A549 (cell line): ENCODE data around the gene KRTAP3-3. TPM values are rescaled to one million over a fixed set of nuclear protein-coding genes. Genes with fewer than 3 reads are reported as not detected.
A peak's percentile ranks its signal among the peaks of the same experiment; 100 is the strongest.
"Not testable (repeated sequence)": the region's sequence is repeated elsewhere in the genome, so short reads cannot be mapped to it uniquely, and the experiment has no call there.

Experiments used
- ATAC-seq, 2 experiments: fragments of 200-7000 bp in 1 of 2; fragments of >200 bp in 1 of 2; cut with Nextera tagmentation in 1 of 2; cut with Tn5 transposase in 1 of 2; 3 replicates each; pipeline versions ENCODE4 v1.8.0 to v1.9.1; 2018 to 2020; ENCODE audit warnings: mild to moderate bottlenecking in 1 of 2, moderate library complexity in 1 of 2
- CTCF ChIA-PET: fragments of 300-600 bp; sonication (Branson Sonifier 250); formaldehyde crosslinking; extraction: SDS; loops from one replicate; lab custom pipeline; 2021; ENCODE audit warnings: antibody characterized with exemption, inconsistent platforms; lab: Yijun Ruan, JAX
- POLR2A ChIA-PET: fragments of 350-600 bp; formaldehyde crosslinking; extraction: SDS; loops from one replicate; lab custom pipeline; 2021; ENCODE audit warnings: antibody characterized with exemption, inconsistent platforms; lab: Yijun Ruan, JAX
- DNase-seq, 2 experiments: peaks; one replicate each; pipeline versions ENCODE4 v3.0.0 to v3.0.0-alpha.2; 2011 to 2016; ENCODE audit warnings: low read depth in 1 of 2, low spot score in 1 of 2
- FAIRE-seq: peaks from 2 replicates; lab custom pipeline; 2011; peaks lifted over from hg19 to GRCh38; lab: Jason Lieb, UNC
- H3K27ac ChIP-seq, 2 experiments: fragments of >200 bp; sonication (Bioruptor Twin); formaldehyde crosslinking; 3 replicates each; pipeline ENCODE4 v1.5.1; 2016 to 2017
- H3K4me1 ChIP-seq: fragments of >200 bp; sonication (Bioruptor Twin); formaldehyde crosslinking; 3 replicates; pipeline ENCODE4 v1.6.1; 2016
- H3K4me2 ChIP-seq: fragments of >200 bp; sonication (Bioruptor Twin); formaldehyde crosslinking; 3 replicates; pipeline ENCODE4 v1.6.1; 2016
- H3K4me3 ChIP-seq: fragments of >200 bp; sonication (Bioruptor Twin); formaldehyde crosslinking; 3 replicates; pipeline ENCODE4 v1.5.1; 2016
- H3K9me3 ChIP-seq: fragments of >200 bp; sonication (Bioruptor Twin); formaldehyde crosslinking; 3 replicates; pipeline ENCODE4 v1.6.1; 2016
- BHLHE40 ChIP-seq: IDR thresholded peaks from 2 replicates; pipeline ENCODE4 v1.6.1; 2012; ENCODE audit warnings: low read depth, low read length, inconsistent platforms
- CBX2 ChIP-seq: fragments of 200-600 bp; sonication (generic); IDR thresholded peaks from 2 replicates; pipeline ENCODE4 v1.6.1; 2016; ENCODE audit warnings: low read depth, mild to moderate bottlenecking, borderline replicate concordance
- CBX8 ChIP-seq: fragments of 200-600 bp; sonication (generic); IDR thresholded peaks from 2 replicates; pipeline ENCODE4 v1.6.1; 2016
- CEBPB ChIP-seq, 2 experiments: fragments of >200 bp in 1 of 2; sonication (Bioruptor Twin) in 1 of 2; formaldehyde crosslinking in 1 of 2; IDR thresholded peaks; 2 replicates each; pipeline ENCODE4 v1.6.1; 2012 to 2016
- CHD2 ChIP-seq: fragments of 150-350 bp; IDR thresholded peaks from 2 replicates; pipeline ENCODE4 v1.6.1; 2014; ENCODE audit warnings: low read length; ENCODE audit not compliant: partially characterized antibody
- CTCF ChIP-seq: fragments of >200 bp; sonication (Bioruptor Twin); formaldehyde crosslinking; IDR thresholded peaks from 3 replicates; pipeline ENCODE4 v1.5.1; 2016
- EP300 ChIP-seq, 2 experiments: fragments of >200 bp; sonication (Bioruptor Twin); formaldehyde crosslinking; IDR thresholded peaks; 2 replicates in 1 of 2; 3 replicates in 1 of 2; pipeline ENCODE4 v1.6.1; 2016 to 2017
- FOSL2 ChIP-seq, 2 experiments: fragments of 450-650 bp in 1 of 2; fragments of >200 bp in 1 of 2; sonication (Bioruptor Twin) in 1 of 2; formaldehyde crosslinking; IDR thresholded peaks; 2 replicates each; pipeline versions ENCODE4 v1.5.0 to v1.6.1; 2016 to 2020; ENCODE audit warnings: mild to moderate bottlenecking in 1 of 2, moderate library complexity in 1 of 2
- HDAC2 ChIP-seq: fragments of 200-600 bp; sonication (generic); IDR thresholded peaks from 2 replicates; pipeline ENCODE4 v1.6.1; 2016
- HMGXB4 ChIP-seq: fragments of 250-450 bp; sonication (Bioruptor Pico); IDR thresholded peaks from 2 replicates; pipeline ENCODE4 v1.5.0; 2021; ENCODE audit warnings: mild to moderate bottlenecking, moderate library complexity, borderline replicate concordance
- HOXB13 ChIP-seq: fragments of 250-450 bp; sonication (Bioruptor Pico); IDR thresholded peaks from 2 replicates; pipeline ENCODE4 v1.5.0; 2020; ENCODE audit warnings: low read depth, mild to moderate bottlenecking, moderate library complexity
- MYC ChIP-seq: IDR thresholded peaks from 2 replicates; pipeline ENCODE4 v1.6.1; 2012; ENCODE audit warnings: mild to moderate bottlenecking, inconsistent platforms, low read length, improper control_type of control experiment, borderline replicate concordance
- NFE2L2 ChIP-seq: fragments of 150-350 bp; conservative IDR thresholded peaks from 2 replicates; pipeline ENCODE4 v1.6.1; 2014; ENCODE audit warnings: low read length
- NPAS2 ChIP-seq: fragments of 250-450 bp; sonication (Bioruptor Pico); IDR thresholded peaks from 2 replicates; pipeline ENCODE4 v1.8.0; 2022; ENCODE audit warnings: mild to moderate bottlenecking, moderate library complexity, borderline replicate concordance
- PBX3 ChIP-seq: IDR thresholded peaks from 2 replicates; pipeline ENCODE4 v1.6.1; 2012
- POLR2A ChIP-seq: IDR thresholded peaks from 2 replicates; pipeline ENCODE4 v1.6.1; 2012; ENCODE audit warnings: mild to moderate bottlenecking, low read length
- RAD21 ChIP-seq, 2 experiments: fragments of >200 bp in 1 of 2; sonication (Bioruptor Twin) in 1 of 2; formaldehyde crosslinking in 1 of 2; IDR thresholded peaks in 1 of 2; conservative IDR thresholded peaks in 1 of 2; 2 replicates in 1 of 2; 3 replicates in 1 of 2; pipeline ENCODE4 v1.6.1; 2012 to 2018; ENCODE audit warnings: inconsistent platforms in 1 of 2
- RARB ChIP-seq: fragments of 250-450 bp; sonication (Bioruptor Pico); IDR thresholded peaks from 2 replicates; pipeline ENCODE4 v1.8.0; 2021; ENCODE audit warnings: mild to moderate bottlenecking, moderate library complexity
- RFX5 ChIP-seq: fragments of 450-650 bp; IDR thresholded peaks from 2 replicates; pipeline ENCODE4 v1.7.1; 2014; ENCODE audit warnings: antibody characterized with exemption, mild to moderate bottlenecking, moderate library complexity
- TFCP2L1 ChIP-seq: fragments of 250-450 bp; sonication (Bioruptor Pico); IDR thresholded peaks from 2 replicates; pipeline ENCODE4 v1.5.0; 2021; ENCODE audit warnings: mild to moderate bottlenecking
- TP53 ChIP-seq: fragments of 250-450 bp; sonication (Bioruptor Pico); IDR thresholded peaks from 2 replicates; pipeline ENCODE4 v1.5.0; 2021; ENCODE audit warnings: mild to moderate bottlenecking, moderate library complexity
- USF2 ChIP-seq: fragments of 450-650 bp; IDR thresholded peaks from 2 replicates; pipeline ENCODE4 v1.6.1; 2014; ENCODE audit warnings: antibody characterized with exemption
- ZFP36 ChIP-seq: fragments of 450-650 bp; IDR thresholded peaks from 2 replicates; pipeline ENCODE4 v1.6.1; 2014; ENCODE audit warnings: borderline replicate concordance; ENCODE audit not compliant: partially characterized antibody
- WGBS: methylation state at CpG from one replicate; pipeline ENCODE4 v1.1.6; 2017; ENCODE audit errors: missing lambda C conversion rate; 5-methylcytosine and 5-hydroxymethylcytosine counted together
- polyA plus RNA-seq, 4 experiments: library from polyadenylated mRNA; depleted of rRNA in 3 of 4; stranded (reverse); fragments of >200 nt; fragmentation: RNase III in 1 of 4; extraction: RNeasy Plus Mini Kit Qiagen cat#74134 plus additional on column Dnase treatment in 1 of 4; gene quantifications; 2 replicates in 3 of 4; 3 replicates in 1 of 4; pipeline ENCODE4 v1.2.3, GENCODE V29; 2011 to 2017
- TF ChIP-seq, protein P1 (sequence below): fragments of 250-450 bp; sonication (Bioruptor Pico); IDR thresholded peaks from 2 replicates; pipeline ENCODE4 v1.5.0; 2020; ENCODE audit warnings: low read depth, mild to moderate bottlenecking, moderate library complexity

KRTAP3-3 gene
- polyA plus RNA-seq, 2 of the 4 experiments (the other 2 are of a cell fraction): not detected

GRCh38 chr17:41002814-41003213 is 8.8 kb upstream of the KRTAP3-3 start:
- ATAC-seq (no peak), DNase-seq (no peak), FAIRE-seq (peak; percentile 85)
- Histone ChIP-seq H3K9me3 (no peaks in the 10 kb centered on the region), H3K4me1 (peaks cover 10% of the 10 kb centered on the region), H3K4me2 (peak overlapping the region; percentile 19; the same call in 2 of the 3 replicates), H3K4me3 (no peak overlapping the region), H3K27ac (no peak overlapping the region)
- ChIA-PET CTCF (no interaction called here), POLR2A (no interaction called here)
- no peak for TF ChIP-seq POLR2A
- TF ChIP-seq FOSL2 (IDR thresholded peaks at IDR 0.05): no peak
- 0 out of 2 replicates have a peak, but pooled peaks have one; percentile 19 for TF ChIP-seq FOSL2 (CRISPR knock-in tag; IDR thresholded peaks at IDR 0.05)
- TF ChIP-seq CBX2: no peak
- TF ChIP-seq RARB: no peak
- WGBS: 8% methylated on average over 5 of the region's 5 CpGs

GRCh38 chr17:41001795-41002194 is 7.8 kb upstream of the KRTAP3-3 start:
- Histone ChIP-seq H3K4me3 (no peak overlapping the region), H3K27ac (no peak overlapping the region), H3K9me3 (no peaks in the 10 kb centered on the region), H3K4me2 (no peak overlapping the region), H3K4me1 (peaks cover 10% of the 10 kb centered on the region)
- POLR2A ChIA-PET: no interaction called here
- TF ChIP-seq FOSL2 (IDR thresholded peaks at IDR 0.05) (no peak), FOSL2 (CRISPR knock-in tag; IDR thresholded peaks at IDR 0.05) (no peak), CHD2 (no peak), ZFP36 (no peak), RFX5 (no peak), HOXB13 (no peak), BHLHE40 (no peak), HDAC2 (no peak), TP53 (no peak), EP300 (IDR thresholded peaks at IDR 0.05) (no peak), CBX2 (no peak), NFE2L2 (no peak), MYC (no peak), PBX3 (no peak), NPAS2 (CRISPR knock-in tag) (no peak)
- ATAC-seq (no peak), DNase-seq (no peak), FAIRE-seq (no peak)
- CTCF ChIA-PET: interaction anchor here (0.7 to 1.0 kb wide), 2 partner anchors 17 to 547 kb away, joined by 3 read pairs; no protein-coding TSS in a partner anchor
- WGBS: 84% methylated on average over 4 of the region's 4 CpGs

- WGBS: 80% methylated on average over 6 of the region's 6 CpGs
- H3K4me2 ChIP-seq, DNase-seq, POLR2A ChIA-PET, CTCF ChIA-PET, ATAC-seq, H3K9me3 ChIP-seq, H3K4me3 ChIP-seq, FAIRE-seq, H3K27ac ChIP-seq: not testable (repeated sequence)
- H3K4me1 ChIP-seq: peaks cover 10% of the 10 kb centered on the region
Observed at GRCh38 chr17:40999563-40999962, 5.6 kb upstream of the KRTAP3-3 start, which contains the start of gene KRTAP3-2. Gene KRTAP3-2, minus strand, starts transcription at chr17:40999906. Its CDS starts 53 bp downstream, at chr17:40999853.

DNA sequence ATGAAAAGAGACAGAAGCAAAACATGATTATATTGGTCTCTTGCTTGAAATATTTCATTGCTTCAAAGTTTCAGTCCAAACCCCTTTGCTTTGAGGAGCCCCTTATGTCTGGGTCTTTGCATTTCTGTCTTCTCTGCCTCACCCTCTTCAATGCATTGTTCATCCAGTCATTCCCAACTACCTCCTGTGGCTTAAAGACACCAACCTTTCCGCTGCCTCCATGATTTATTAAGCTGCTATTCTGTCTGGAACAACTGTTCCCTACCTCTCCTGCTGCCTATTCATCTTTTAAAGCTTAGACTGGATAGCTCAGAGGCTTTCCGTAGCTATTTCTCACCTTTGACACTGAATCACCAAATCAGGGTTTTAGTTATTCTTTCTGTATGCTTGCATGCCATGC is 3.4 kb upstream of the KRTAP3-3 start:
- H3K4me3 ChIP-seq: no peak overlapping the region
- TF ChIP-seq CEBPB (IDR thresholded peaks at IDR 0.05) (no peak), EP300 (IDR thresholded peaks at IDR 0.05) (no peak), CTCF (no peak), USF2 (no peak), HMGXB4 (CRISPR knock-in tag) (no peak), RAD21 (conservative IDR thresholded peaks at IDR 0.05 in 1 of 2, IDR thresholded peaks at IDR 0.05 in 1 of 2) (no peak), TFCP2L1 (no peak), CBX8 (no peak), BHLHE40 (no peak)
- TF ChIP-seq, protein P1, sequence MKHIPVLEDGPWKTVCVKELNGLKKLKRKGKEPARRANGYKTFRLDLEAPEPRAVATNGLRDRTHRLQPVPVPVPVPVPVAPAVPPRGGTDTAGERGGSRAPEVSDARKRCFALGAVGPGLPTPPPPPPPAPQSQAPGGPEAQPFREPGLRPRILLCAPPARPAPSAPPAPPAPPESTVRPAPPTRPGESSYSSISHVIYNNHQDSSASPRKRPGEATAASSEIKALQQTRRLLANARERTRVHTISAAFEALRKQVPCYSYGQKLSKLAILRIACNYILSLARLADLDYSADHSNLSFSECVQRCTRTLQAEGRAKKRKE: no peak
- WGBS: 63% methylated on average over 2 of the region's 2 CpGs
- H3K27ac ChIP-seq: no peak overlapping the region
- ATAC-seq (no peak), DNase-seq (no peak), FAIRE-seq (peak; percentile 54)
- no peak overlapping the region for H3K4me2 ChIP-seq
- CTCF ChIA-PET: no interaction called here
- H3K4me1 ChIP-seq: peaks cover under 1% of the 10 kb centered on the region; the same call in 1 of the 3 replicates
- POLR2A ChIA-PET: no interaction called here
- H3K9me3 ChIP-seq: no peaks in the 10 kb centered on the region
